ENCODE measurements around the gene TAPT1. TPM values are rescaled to one million over a fixed set of nuclear protein-coding genes. Genes with fewer than 3 reads are reported as not detected.
"Not testable (repeated sequence)": the region's sequence is repeated elsewhere in the genome, so short reads cannot be mapped to it uniquely, and the experiment has no call there.

The TAPT1 gene
- total RNA-seq, 1 experiment from 2014 or later: 11.1 TPM

DNA sequence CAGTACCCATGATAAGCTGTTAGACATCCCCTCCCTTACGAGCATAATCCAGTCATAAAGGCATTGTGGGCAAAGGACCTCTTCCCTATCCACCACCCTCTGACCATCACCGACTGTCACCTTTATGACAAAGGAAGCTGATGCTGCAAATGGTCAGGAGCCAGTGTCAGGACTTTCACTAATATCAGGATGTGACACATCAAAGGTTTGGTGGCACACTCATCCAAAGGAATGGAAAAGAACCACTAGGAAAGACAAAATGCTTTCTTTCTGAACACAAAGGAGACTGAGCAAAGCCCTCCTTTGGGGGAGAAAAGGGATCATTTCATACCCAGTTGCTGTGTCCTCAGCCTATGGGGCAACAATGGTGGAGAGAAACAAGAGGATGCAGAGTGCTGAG lies 75.6 kb downstream of the TAPT1 start:
- Mint-ChIP-seq H3K9me3 (peaks cover 4 to 7% of the 10 kb centered on the region in 2 experiments), H3K27me3 (ENCODE audit: low read depth) (peaks cover 3% of the 10 kb centered on the region), H3K36me3 (ENCODE audit: insufficient read depth in 1 of 3, low read depth in 3 of 3) (peaks cover 0 to 4% (median 2%) of the 10 kb centered on the region in 3 experiments; a peak in 3 of 7 replicates), H3K27ac (no peak overlapping the region), H3K4me1 (peaks cover 3 to 9% of the 10 kb centered on the region in 2 experiments; a peak in 3 of 4 replicates), H3K4me3 (no peak overlapping the region)
- H2AK5ac ChIP-seq (ENCODE audit: insufficient read length, low read length): no peak overlapping the region
- no peak overlapping the region for H3K56ac ChIP-seq (ENCODE audit: insufficient read length, low read depth, low read length)
- WGBS (ENCODE audit: extremely low coverage, insufficient read length, low lambda C conversion rate): no CpG with 5 or more reads among the region's 2 CpGs
- TF ChIP-seq, protein P1, sequence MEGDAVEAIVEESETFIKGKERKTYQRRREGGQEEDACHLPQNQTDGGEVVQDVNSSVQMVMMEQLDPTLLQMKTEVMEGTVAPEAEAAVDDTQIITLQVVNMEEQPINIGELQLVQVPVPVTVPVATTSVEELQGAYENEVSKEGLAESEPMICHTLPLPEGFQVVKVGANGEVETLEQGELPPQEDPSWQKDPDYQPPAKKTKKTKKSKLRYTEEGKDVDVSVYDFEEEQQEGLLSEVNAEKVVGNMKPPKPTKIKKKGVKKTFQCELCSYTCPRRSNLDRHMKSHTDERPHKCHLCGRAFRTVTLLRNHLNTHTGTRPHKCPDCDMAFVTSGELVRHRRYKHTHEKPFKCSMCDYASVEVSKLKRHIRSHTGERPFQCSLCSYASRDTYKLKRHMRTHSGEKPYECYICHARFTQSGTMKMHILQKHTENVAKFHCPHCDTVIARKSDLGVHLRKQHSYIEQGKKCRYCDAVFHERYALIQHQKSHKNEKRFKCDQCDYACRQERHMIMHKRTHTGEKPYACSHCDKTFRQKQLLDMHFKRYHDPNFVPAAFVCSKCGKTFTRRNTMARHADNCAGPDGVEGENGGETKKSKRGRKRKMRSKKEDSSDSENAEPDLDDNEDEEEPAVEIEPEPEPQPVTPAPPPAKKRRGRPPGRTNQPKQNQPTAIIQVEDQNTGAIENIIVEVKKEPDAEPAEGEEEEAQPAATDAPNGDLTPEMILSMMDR (conservative IDR thresholded peaks at IDR 0.05): no peak
- no peaks in the 10 kb centered on the region for H3K79me2 ChIP-seq (ENCODE audit: insufficient read depth, low read length)
- no peak overlapping the region for H3K27ac ChIP-seq (ENCODE audit: insufficient read length, low read depth, low read length)
- DNase-seq: no peak
- H3K79me1 ChIP-seq (ENCODE audit: insufficient read depth, low read depth, low read length, poor library complexity, severe bottlenecking): no peaks in the 10 kb centered on the region
- no peaks in the 10 kb centered on the region for H4K20me1 ChIP-seq (ENCODE audit: control insufficient read depth, insufficient read depth, insufficient read length)
- no peak overlapping the region for H2BK5ac ChIP-seq (ENCODE audit: insufficient read length, low read length)
- no peak overlapping the region for H3K23ac ChIP-seq (ENCODE audit: insufficient read length, low read depth, low read length)
- no peak overlapping the region for H4K8ac ChIP-seq (replicated peaks; ENCODE audit: insufficient read length, low read depth, low read length)
- no peaks in the 10 kb centered on the region for H3K4me1 ChIP-seq (ENCODE audit: insufficient read depth, low read length)
- H2BK12ac ChIP-seq (ENCODE audit: insufficient read length, low read depth, low read length): no peak overlapping the region
- no peaks in the 10 kb centered on the region for H3K9me3 ChIP-seq (ENCODE audit: control insufficient read depth, low read depth, low read length)
- H3K4ac ChIP-seq (ENCODE audit: low read depth, low read length): no peak overlapping the region
- no peak overlapping the region for H4K91ac ChIP-seq (ENCODE audit: insufficient read length, low read depth, low read length)
- H3K27me3 ChIP-seq (ENCODE audit: insufficient read depth, low read length): no peaks in the 10 kb centered on the region
- no peaks in the 10 kb centered on the region for H3K23me2 ChIP-seq (ENCODE audit: insufficient read length, low read depth, low read length, poor library complexity, severe bottlenecking)
- H3K9ac ChIP-seq (ENCODE audit: extremely low read depth, insufficient read length, low read length): no peak overlapping the region
- no peak overlapping the region for H2BK120ac ChIP-seq (ENCODE audit: low read depth, low read length, poor library complexity, severe bottlenecking)
- H3K4me2 ChIP-seq (ENCODE audit: insufficient read depth, insufficient read length, low read length): no peak overlapping the region
- H4K5ac ChIP-seq (ENCODE audit: insufficient read length, low read depth, low read length): no peak overlapping the region
- no peak overlapping the region for H3T11ph ChIP-seq (ENCODE audit: low read length)
- H2BK20ac ChIP-seq (ENCODE audit: low read depth, low read length, poor library complexity, severe bottlenecking): no peak overlapping the region
- H2BK15ac ChIP-seq (ENCODE audit: low read depth, low read length): no peak overlapping the region
- no peak overlapping the region for H2AFZ ChIP-seq (ENCODE audit: low read length)
- no peak overlapping the region for H3K18ac ChIP-seq (ENCODE audit: insufficient read length, low read depth, low read length)
- no peak overlapping the region for H3K14ac ChIP-seq (ENCODE audit: insufficient read depth, low read length)

DNA sequence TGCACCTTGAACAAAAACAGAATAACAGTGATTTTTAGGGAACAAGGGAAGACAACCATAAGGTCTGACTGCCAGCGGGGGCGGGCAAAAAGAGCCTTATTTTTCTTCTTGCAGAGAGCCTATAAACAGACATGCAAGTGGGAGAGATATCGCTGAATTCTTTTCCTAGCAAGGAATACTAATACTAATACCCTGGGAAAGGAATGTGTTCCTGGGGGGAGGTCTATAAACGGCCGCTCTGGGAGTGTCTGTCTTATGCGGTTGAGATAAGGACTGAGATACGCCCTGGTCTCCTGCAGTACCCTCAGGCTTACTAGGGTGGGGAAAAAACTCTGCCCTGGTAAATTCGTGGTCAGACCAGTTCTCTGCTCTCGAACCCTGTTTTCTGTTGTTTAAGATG lies 81.4 kb downstream of the TAPT1 start:
- H3K4me3 Mint-ChIP-seq; H2AK5ac ChIP-seq (ENCODE audit: insufficient read length, low read length); H3K27me3 ChIP-seq (ENCODE audit: insufficient read depth, low read length); H3K27ac Mint-ChIP-seq; H3K14ac ChIP-seq (ENCODE audit: insufficient read depth, low read length); H2BK15ac ChIP-seq (ENCODE audit: low read depth, low read length); H3K9ac ChIP-seq (ENCODE audit: extremely low read depth, insufficient read length, low read length); H3K23me2 ChIP-seq (ENCODE audit: insufficient read length, low read depth, low read length, poor library complexity, severe bottlenecking); H3K23ac ChIP-seq (ENCODE audit: insufficient read length, low read depth, low read length); H3K27me3 Mint-ChIP-seq (ENCODE audit: low read depth); H4K8ac ChIP-seq (replicated peaks; ENCODE audit: insufficient read length, low read depth, low read length); H3K4me2 ChIP-seq (ENCODE audit: insufficient read depth, insufficient read length, low read length); H2AFZ ChIP-seq (ENCODE audit: low read length); H3K4ac ChIP-seq (ENCODE audit: low read depth, low read length); H3T11ph ChIP-seq (ENCODE audit: low read length); H2BK20ac ChIP-seq (ENCODE audit: low read depth, low read length, poor library complexity, severe bottlenecking); H3K27ac ChIP-seq (ENCODE audit: insufficient read length, low read depth, low read length); H2BK120ac ChIP-seq (ENCODE audit: low read depth, low read length, poor library complexity, severe bottlenecking); H3K56ac ChIP-seq (ENCODE audit: insufficient read length, low read depth, low read length); H4K91ac ChIP-seq (ENCODE audit: insufficient read length, low read depth, low read length); H4K5ac ChIP-seq (ENCODE audit: insufficient read length, low read depth, low read length); H3K4me1 Mint-ChIP-seq; H3K79me2 ChIP-seq (ENCODE audit: insufficient read depth, low read length); H2BK12ac ChIP-seq (ENCODE audit: insufficient read length, low read depth, low read length); H3K79me1 ChIP-seq (ENCODE audit: insufficient read depth, low read depth, low read length, poor library complexity, severe bottlenecking); H2BK5ac ChIP-seq (ENCODE audit: insufficient read length, low read length); H3K4me1 ChIP-seq (ENCODE audit: insufficient read depth, low read length); H3K18ac ChIP-seq (ENCODE audit: insufficient read length, low read depth, low read length); DNase-seq; H4K20me1 ChIP-seq (ENCODE audit: control insufficient read depth, insufficient read depth, insufficient read length); H3K9me3 ChIP-seq (ENCODE audit: control insufficient read depth, low read depth, low read length): not testable (repeated sequence)
- no CpG with 5 or more reads among the region's 9 CpGs for WGBS (ENCODE audit: extremely low coverage, insufficient read length, low lambda C conversion rate)
- Mint-ChIP-seq H3K36me3 (ENCODE audit: insufficient read depth in 1 of 3, low read depth in 3 of 3) (peaks cover 4 to 18% (median 6%) of the 10 kb centered on the region in 3 experiments; a peak in 6 of 7 replicates), H3K9me3 (peaks cover 24 to 29% of the 10 kb centered on the region in 2 experiments)
